Measurements from ENCODE around the gene KRT3. TPM values are rescaled to one million over a fixed set of nuclear protein-coding genes. Genes with fewer than 3 reads are reported as not detected.

The KRT3 gene
- total RNA-seq, 1 experiment from 2014 or later, result not detected

DNA sequence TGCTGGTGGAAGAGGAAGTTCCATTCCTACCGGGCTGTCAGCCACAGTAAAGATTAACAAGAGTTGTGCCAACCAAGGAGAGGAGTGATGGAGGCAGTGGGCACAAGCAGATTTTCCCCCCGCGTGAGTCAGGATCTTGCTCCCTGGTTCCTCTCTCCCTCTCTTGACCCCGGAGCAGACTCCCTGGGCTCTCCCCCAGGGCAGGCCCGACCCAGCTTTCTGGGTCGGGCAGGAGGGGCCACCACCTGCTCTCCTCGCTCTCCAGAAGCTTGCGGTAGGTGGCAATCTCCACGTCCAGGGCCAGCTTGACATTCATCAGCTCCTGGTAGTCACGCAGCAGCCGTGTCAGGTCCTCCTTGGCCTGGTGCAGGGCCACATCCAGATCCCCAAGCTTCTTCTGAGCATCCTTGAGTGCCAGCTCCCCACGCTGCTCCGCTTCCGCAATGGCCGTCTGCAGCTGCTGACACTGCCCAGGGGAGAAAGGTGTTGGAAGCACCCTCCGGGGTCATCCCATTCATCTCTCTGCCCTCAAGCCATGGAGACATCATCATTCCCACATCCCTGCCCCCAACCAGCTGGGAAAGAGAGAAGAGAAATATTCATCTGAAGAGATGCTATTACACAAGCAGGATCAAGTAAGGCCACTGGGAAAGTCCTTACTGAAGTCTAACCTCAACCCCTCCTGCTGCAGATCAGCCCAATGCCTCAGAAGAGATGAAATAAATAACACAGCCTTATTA lies 27.0 kb upstream of the KRT3 start:
- TF ChIP-seq RELA (CRISPR knock-in tag; IDR thresholded peaks at IDR 0.05; ENCODE audit: borderline replicate concordance) (no peak), PRRX2 (CRISPR knock-in tag; IDR thresholded peaks at IDR 0.05) (no peak), IRF2 (CRISPR knock-in tag; IDR thresholded peaks at IDR 0.05; ENCODE audit: borderline replicate concordance, low read depth) (no peak), TP53 (CRISPR knock-in tag; IDR thresholded peaks at IDR 0.05) (no peak), GABPB1 (CRISPR knock-in tag; IDR thresholded peaks at IDR 0.05) (no peak), ZNF423 (CRISPR knock-in tag; IDR thresholded peaks at IDR 0.05) (no peak), NR2C2 (CRISPR knock-in tag; IDR thresholded peaks at IDR 0.05) (no peak), GTF2I (CRISPR knock-in tag; conservative IDR thresholded peaks at IDR 0.05) (no peak), GRHL2 (CRISPR knock-in tag; IDR thresholded peaks at IDR 0.05; ENCODE audit: insufficient replicate concordance, severe bottlenecking) (no peak), USF1 (CRISPR knock-in tag; IDR thresholded peaks at IDR 0.05) (no peak), CREB1 (CRISPR knock-in tag; IDR thresholded peaks at IDR 0.05) (no peak), ATF1 (CRISPR knock-in tag; IDR thresholded peaks at IDR 0.05) (no peak), KAT7 (CRISPR knock-in tag; IDR thresholded peaks at IDR 0.05; ENCODE audit: borderline replicate concordance) (no peak), ZNF219 (CRISPR knock-in tag; IDR thresholded peaks at IDR 0.05; ENCODE audit: borderline replicate concordance) (no peak), NR3C1 (CRISPR knock-in tag; conservative IDR thresholded peaks at IDR 0.05; ENCODE audit: low read depth) (no peak), AFF4 (CRISPR knock-in tag; IDR thresholded peaks at IDR 0.05; ENCODE audit: borderline replicate concordance) (no peak)
- TF ChIP-seq, protein P1, sequence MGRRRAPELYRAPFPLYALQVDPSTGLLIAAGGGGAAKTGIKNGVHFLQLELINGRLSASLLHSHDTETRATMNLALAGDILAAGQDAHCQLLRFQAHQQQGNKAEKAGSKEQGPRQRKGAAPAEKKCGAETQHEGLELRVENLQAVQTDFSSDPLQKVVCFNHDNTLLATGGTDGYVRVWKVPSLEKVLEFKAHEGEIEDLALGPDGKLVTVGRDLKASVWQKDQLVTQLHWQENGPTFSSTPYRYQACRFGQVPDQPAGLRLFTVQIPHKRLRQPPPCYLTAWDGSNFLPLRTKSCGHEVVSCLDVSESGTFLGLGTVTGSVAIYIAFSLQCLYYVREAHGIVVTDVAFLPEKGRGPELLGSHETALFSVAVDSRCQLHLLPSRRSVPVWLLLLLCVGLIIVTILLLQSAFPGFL (CRISPR knock-in tag; IDR thresholded peaks at IDR 0.05; ENCODE audit: borderline replicate concordance), result no peak
- TF ChIP-seq, protein P2, sequence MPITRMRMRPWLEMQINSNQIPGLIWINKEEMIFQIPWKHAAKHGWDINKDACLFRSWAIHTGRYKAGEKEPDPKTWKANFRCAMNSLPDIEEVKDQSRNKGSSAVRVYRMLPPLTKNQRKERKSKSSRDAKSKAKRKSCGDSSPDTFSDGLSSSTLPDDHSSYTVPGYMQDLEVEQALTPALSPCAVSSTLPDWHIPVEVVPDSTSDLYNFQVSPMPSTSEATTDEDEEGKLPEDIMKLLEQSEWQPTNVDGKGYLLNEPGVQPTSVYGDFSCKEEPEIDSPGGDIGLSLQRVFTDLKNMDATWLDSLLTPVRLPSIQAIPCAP (CRISPR knock-in tag; IDR thresholded peaks at IDR 0.05), result no peak
- TF ChIP-seq, protein P3, sequence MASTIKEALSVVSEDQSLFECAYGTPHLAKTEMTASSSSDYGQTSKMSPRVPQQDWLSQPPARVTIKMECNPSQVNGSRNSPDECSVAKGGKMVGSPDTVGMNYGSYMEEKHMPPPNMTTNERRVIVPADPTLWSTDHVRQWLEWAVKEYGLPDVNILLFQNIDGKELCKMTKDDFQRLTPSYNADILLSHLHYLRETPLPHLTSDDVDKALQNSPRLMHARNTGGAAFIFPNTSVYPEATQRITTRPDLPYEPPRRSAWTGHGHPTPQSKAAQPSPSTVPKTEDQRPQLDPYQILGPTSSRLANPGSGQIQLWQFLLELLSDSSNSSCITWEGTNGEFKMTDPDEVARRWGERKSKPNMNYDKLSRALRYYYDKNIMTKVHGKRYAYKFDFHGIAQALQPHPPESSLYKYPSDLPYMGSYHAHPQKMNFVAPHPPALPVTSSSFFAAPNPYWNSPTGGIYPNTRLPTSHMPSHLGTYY (CRISPR knock-in tag; IDR thresholded peaks at IDR 0.05), result no peak
- TF ChIP-seq, protein P4, sequence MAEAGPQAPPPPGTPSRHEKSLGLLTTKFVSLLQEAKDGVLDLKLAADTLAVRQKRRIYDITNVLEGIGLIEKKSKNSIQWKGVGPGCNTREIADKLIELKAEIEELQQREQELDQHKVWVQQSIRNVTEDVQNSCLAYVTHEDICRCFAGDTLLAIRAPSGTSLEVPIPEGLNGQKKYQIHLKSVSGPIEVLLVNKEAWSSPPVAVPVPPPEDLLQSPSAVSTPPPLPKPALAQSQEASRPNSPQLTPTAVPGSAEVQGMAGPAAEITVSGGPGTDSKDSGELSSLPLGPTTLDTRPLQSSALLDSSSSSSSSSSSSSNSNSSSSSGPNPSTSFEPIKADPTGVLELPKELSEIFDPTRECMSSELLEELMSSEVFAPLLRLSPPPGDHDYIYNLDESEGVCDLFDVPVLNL (CRISPR knock-in tag; IDR thresholded peaks at IDR 0.05; ENCODE audit: borderline replicate concordance, low read depth), result no peak
- H3K4me1 Mint-ChIP-seq, result peaks cover 7% of the 10 kb centered on the region
- DNase-seq (ENCODE audit: low spot score) (no peak), ATAC-seq (no peak)
- no peak overlapping the region for H3K4me3 Mint-ChIP-seq
- CTCF ChIA-PET, result interaction anchor here (1.0 to 1.3 kb wide), 3 partner anchors 33 to 576 kb away, joined by 3 read pairs; no protein-coding TSS in a partner anchor
- peaks cover 6% of the 10 kb centered on the region for H3K9me3 Mint-ChIP-seq
- no peaks in the 10 kb centered on the region for H3K36me3 Mint-ChIP-seq
- H3K27me3 Mint-ChIP-seq (ENCODE audit: low read depth), result no peaks in the 10 kb centered on the region; the same call in 1 of the 2 replicates
- H3K27ac Mint-ChIP-seq, result no peak overlapping the region
- POLR2A ChIA-PET, result no interaction called here

Measured in WTC11 (cell line).